ENCODE measurements around the gene DLX3.

DLX3 gene

GRCh38 chr17:49972486-49973270 lies 22.3 kb downstream of the DLX3 start:
- no peak overlapping the region for H3K4me3 ChIP-seq (ENCODE audit: low read depth, low read length)
- TF ChIP-seq, protein P1, sequence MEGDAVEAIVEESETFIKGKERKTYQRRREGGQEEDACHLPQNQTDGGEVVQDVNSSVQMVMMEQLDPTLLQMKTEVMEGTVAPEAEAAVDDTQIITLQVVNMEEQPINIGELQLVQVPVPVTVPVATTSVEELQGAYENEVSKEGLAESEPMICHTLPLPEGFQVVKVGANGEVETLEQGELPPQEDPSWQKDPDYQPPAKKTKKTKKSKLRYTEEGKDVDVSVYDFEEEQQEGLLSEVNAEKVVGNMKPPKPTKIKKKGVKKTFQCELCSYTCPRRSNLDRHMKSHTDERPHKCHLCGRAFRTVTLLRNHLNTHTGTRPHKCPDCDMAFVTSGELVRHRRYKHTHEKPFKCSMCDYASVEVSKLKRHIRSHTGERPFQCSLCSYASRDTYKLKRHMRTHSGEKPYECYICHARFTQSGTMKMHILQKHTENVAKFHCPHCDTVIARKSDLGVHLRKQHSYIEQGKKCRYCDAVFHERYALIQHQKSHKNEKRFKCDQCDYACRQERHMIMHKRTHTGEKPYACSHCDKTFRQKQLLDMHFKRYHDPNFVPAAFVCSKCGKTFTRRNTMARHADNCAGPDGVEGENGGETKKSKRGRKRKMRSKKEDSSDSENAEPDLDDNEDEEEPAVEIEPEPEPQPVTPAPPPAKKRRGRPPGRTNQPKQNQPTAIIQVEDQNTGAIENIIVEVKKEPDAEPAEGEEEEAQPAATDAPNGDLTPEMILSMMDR (IDR thresholded peaks at IDR 0.05; ENCODE audit: low read depth, low read length, missing control alignments) = no peak
- no peak for DNase-seq (ENCODE audit: low read depth)

DNA sequence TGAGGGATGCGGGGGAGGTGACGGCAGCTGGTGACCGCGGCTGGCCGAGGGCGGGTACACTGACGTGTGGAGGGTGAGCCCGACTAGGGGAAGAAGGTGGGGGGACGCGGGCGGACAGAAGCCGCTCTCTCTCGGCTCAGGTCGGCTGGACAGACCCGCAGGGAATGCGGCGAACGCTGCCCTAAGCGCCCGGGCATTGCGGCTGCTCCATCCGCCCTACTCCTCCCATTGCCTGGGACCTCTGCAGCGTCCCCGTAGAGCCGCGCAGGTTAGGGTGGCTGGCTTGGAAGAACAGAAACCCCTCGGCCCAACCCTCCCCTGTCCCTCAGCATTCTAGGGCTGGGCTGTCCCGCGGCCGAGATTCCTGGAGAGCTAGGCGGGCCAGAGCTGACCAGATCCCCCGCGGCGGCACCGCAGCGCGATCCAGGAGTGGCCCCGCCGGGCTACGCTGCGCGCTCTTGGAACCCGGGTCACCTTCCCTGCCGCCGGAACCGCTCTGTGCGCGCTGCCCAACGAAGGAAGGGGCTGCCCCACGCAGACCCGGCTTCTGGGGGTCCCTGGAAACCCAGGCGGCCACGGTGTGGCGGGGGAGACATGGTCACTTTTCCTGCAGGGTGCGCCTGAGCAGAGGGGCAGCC lies 23.1 kb downstream of the DLX3 start:
- no peak for DNase-seq (ENCODE audit: low read depth)
- no peak overlapping the region for H3K4me3 ChIP-seq (ENCODE audit: low read depth, low read length)
- TF ChIP-seq, protein P1 (IDR thresholded peaks at IDR 0.05; ENCODE audit: low read depth, low read length, missing control alignments) = no peak

DNA sequence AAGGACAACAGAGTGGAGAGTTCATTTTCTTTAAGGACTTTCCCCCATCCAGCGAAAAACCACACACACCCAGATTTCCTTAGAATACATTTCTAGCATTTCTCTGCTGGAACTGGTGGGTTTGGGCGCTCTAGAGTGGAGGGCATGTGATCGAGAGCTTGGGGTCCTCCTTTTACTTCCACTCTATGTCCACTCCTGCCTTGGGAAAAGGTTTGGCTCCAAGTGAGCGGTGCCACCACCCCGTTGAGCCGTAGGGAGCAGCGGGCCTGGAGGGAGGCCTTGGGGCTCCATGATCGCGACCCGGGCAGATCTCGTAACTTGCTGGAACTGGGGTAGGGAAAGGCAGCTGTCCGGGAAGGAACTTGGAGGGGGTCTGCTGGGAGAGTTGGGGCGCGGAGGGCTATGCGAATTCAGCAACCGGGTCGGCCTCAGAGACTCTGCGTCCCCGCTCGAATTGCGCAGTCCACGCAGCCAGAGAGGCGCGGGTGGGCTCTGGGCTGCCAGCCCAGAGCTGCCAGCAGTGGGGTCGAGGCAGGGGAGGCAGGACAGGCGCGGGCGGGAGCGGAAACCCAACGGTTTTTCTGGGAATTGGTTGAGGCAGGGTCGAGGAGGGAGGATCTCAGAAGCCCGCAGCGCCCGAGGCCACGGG lies 23.7 kb downstream of the DLX3 start:
- TF ChIP-seq, protein P1 (IDR thresholded peaks at IDR 0.05; ENCODE audit: low read depth, low read length, missing control alignments) = no peak
- H3K4me3 ChIP-seq (ENCODE audit: low read depth, low read length) = no peak overlapping the region
- DNase-seq (ENCODE audit: low read depth) = no peak

DNA sequence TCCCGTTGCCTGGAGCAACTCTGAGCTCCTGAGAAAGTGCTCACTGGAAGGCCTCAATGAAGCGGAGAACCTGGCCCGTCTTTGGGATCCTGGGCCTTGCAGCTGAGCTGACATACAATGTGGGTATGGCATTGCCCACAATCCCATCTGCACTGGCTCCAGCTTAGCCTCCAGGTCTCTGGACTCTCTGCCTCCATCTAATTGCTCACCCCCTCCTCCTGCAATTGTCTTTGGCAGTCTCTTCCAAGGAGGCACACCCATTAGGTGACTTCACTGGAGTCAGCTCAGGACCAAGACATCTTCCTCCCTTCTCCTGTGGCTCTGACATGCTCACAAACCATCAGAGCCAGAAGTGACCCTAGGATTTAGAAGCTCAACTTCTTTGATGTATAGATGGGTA lies 24.5 kb downstream of the DLX3 start:
- H3K4me3 ChIP-seq (ENCODE audit: low read depth, low read length) = no peak overlapping the region
- TF ChIP-seq, protein P1 (IDR thresholded peaks at IDR 0.05; ENCODE audit: low read depth, low read length, missing control alignments) = no peak
- DNase-seq (ENCODE audit: low read depth) = no peak

DNA sequence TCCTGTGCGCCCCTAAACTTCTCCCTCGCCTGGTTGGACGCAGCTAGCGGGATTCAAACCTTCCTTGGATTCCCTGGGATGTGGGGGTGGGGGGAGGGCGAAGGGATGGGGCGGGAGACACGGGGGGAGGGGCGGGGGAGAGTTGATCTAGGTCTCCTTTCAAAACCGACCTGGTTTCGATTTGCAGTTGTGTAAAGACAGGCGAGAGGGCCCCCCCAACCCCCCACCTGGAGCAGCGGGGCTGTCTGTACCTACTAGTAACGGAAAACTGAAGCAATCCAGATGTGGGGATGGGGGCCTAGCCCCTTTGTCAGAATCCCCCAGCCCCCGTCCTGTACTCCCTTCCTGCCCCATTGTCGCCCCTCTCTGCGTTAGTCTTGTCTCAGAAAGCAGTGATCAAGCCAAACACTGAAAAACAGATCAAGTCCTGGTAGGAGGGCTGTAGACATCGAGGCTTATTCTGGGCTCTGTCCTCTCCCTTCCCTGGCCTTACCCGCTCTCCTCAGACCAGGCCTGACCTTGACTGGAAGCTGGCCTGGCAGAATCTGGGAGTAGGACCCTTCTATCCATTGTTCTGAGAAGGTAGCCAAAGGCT lies 25.1 kb downstream of the DLX3 start:
- TF ChIP-seq, protein P1 (IDR thresholded peaks at IDR 0.05; ENCODE audit: low read depth, low read length, missing control alignments) = no peak
- DNase-seq (ENCODE audit: low read depth) = no peak
- H3K4me3 ChIP-seq (ENCODE audit: low read depth, low read length) = no peak overlapping the region

DNA sequence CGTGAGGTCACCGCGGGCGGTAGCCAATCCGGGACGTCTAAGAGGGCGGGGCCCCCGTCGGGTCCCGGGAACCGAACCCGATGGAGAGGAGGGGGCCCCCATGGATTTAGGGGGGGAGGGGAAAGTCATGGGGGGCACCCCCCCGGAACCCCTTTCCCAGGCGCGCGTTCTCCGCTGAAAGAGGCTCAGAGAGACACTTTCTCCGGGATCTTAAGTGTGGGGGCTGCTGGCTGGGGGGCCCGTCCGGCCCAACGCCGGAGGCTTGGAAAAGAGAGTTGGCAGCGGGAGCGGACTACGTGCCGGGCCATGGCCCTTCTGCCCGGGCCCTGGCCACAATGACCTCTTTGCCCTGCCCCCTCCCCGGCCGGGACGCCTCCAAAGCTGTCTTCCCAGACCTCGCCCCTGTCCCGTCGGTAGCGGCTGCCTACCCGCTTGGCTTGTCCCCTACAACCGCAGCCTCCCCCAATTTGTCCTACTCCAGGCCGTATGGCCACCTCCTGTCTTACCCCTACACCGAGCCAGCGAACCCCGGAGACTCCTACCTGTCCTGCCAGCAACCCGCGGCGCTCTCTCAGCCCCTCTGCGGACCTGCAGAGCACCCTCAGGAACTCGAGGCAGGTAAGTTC lies 25.8 kb downstream of the DLX3 start, which contains the start of gene DLX4:
DLX4 (plus strand) TSS at position 57 of the 626 bp plus-strand sequence; CDS start at position 336, 279 bp downstream.
- TF ChIP-seq, protein P1 (IDR thresholded peaks at IDR 0.05; ENCODE audit: low read depth, low read length, missing control alignments) = no peak
- peak within 1 kb of the TSS; percentile 72 for H3K4me3 ChIP-seq (ENCODE audit: low read depth, low read length)
- no peak for DNase-seq (ENCODE audit: low read depth)
